ENCODE data around the gene TRIM3.

DNA sequence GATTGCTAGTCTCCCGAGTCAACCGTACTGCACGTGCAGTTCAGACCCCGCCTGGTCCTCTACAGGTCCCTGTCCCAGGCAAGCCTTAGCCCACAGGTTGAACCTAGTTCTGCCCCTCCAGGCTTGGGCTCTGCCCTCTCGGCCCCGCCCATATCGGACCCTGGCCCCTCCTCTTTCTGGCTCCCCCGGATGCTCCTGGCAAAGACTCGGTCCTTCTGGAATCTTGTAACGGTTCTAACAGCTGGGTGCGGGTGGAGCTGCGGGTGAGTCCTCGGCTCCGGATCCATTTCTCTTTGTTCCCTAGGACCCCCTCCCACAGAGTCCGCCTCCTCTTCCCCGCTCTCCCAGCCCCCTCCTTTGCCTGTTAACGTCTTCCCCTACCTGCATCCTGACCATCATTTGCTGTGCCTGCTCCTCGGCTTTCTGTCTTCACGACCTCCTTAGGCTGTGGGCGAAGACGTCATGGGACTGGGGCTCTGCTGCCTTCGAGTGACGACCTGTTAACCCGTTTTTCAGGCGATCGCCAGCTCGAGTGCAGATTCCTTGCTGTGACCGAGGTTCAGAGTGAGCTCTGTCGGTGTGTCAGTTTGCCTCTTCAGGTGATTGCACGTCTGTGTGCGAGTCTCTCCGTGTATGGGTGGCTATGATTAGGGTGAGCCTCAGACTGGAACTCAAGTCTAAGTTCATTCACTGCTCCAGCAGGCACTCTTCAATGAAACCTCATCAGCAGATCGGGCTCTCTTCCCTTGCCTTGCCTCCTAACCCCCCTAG is 23.5 kb upstream of the TRIM3 start, which contains the start of gene DNHD1:
- TF ChIP-seq, protein P1, sequence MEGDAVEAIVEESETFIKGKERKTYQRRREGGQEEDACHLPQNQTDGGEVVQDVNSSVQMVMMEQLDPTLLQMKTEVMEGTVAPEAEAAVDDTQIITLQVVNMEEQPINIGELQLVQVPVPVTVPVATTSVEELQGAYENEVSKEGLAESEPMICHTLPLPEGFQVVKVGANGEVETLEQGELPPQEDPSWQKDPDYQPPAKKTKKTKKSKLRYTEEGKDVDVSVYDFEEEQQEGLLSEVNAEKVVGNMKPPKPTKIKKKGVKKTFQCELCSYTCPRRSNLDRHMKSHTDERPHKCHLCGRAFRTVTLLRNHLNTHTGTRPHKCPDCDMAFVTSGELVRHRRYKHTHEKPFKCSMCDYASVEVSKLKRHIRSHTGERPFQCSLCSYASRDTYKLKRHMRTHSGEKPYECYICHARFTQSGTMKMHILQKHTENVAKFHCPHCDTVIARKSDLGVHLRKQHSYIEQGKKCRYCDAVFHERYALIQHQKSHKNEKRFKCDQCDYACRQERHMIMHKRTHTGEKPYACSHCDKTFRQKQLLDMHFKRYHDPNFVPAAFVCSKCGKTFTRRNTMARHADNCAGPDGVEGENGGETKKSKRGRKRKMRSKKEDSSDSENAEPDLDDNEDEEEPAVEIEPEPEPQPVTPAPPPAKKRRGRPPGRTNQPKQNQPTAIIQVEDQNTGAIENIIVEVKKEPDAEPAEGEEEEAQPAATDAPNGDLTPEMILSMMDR (IDR thresholded peaks at IDR 0.05; ENCODE audit: low read depth, low read length) = no peak
- no peak for TF ChIP-seq EZH2phosphoT487 (IDR thresholded peaks at IDR 0.05; ENCODE audit: low read depth)

All from OCI-LY3 (cell line).